Measurements from ENCODE around the gene TWIST2. TPM values are rescaled to one million over a fixed set of nuclear protein-coding genes. Genes with fewer than 3 reads are reported as not detected.

Gene TWIST2
- total and polyA plus RNA-seq, 2 donors from 2014 or later, result 0.56 to 1.4 TPM

GRCh38 chr2:238942726-238943300 lies 94.9 kb downstream of the TWIST2 start:
- TF ChIP-seq CTCF (IDR thresholded peaks at IDR 0.05; ENCODE audit: borderline replicate concordance, extremely low read depth, insufficient read depth), result no peak
- no peak for DNase-seq
- intact Hi-C loops (cut with DNase I), result no loop called here
- FAIRE-seq, result no peak
- H3K27ac ChIP-seq (ENCODE audit: low read depth in 2 of 2, low read length in 2 of 2), result no peak overlapping the region
- no peaks in the 10 kb centered on the region for H3K36me3 ChIP-seq (ENCODE audit: control insufficient read depth in 2 of 3, insufficient read depth in 3 of 3, low read length in 3 of 3)
- H3K9ac ChIP-seq (ENCODE audit: low read length in 3 of 3), result no peak overlapping the region
- no peaks in the 10 kb centered on the region for H3K9me3 ChIP-seq (ENCODE audit: control insufficient read depth in 2 of 3, insufficient read depth in 1 of 3, low read length in 3 of 3)
- no peaks in the 10 kb centered on the region for H3K27me3 ChIP-seq (ENCODE audit: control insufficient read depth, insufficient read depth, low read length)
- no peak overlapping the region for H3K4me3 ChIP-seq (ENCODE audit: low read length in 3 of 3)
- H3K4me1 ChIP-seq (ENCODE audit: control insufficient read depth in 2 of 3, insufficient read depth in 2 of 3, low read depth in 1 of 3, low read length in 3 of 3), result peaks cover 0 to 3% (median 0%) of the 10 kb centered on the region in 3 donors

- Histone ChIP-seq H3K4me1 (ENCODE audit: control insufficient read depth in 2 of 3, insufficient read depth in 2 of 3, low read depth in 1 of 3, low read length in 3 of 3) (peaks cover 0 to 4% (median 0%) of the 10 kb centered on the region in 3 donors), H3K4me3 (ENCODE audit: low read length in 3 of 3) (no peak overlapping the region), H3K36me3 (ENCODE audit: control insufficient read depth in 2 of 3, insufficient read depth in 3 of 3, low read length in 3 of 3) (no peaks in the 10 kb centered on the region), H3K9me3 (ENCODE audit: control insufficient read depth in 2 of 3, insufficient read depth in 1 of 3, low read length in 3 of 3) (no peaks in the 10 kb centered on the region), H3K27me3 (ENCODE audit: control insufficient read depth, insufficient read depth, low read length) (no peaks in the 10 kb centered on the region), H3K27ac (ENCODE audit: low read depth in 2 of 2, low read length in 2 of 2) (no peak overlapping the region), H3K9ac (ENCODE audit: low read length in 3 of 3) (no peak overlapping the region)
- DNase-seq (peak in 1 of 5 donors; percentile 3), FAIRE-seq (no peak)
- intact Hi-C loops (cut with DNase I), result no loop called here
- no peak for TF ChIP-seq CTCF (IDR thresholded peaks at IDR 0.05; ENCODE audit: borderline replicate concordance, extremely low read depth, insufficient read depth)
Measured at GRCh38 chr2:238943338-238944067, 95.6 kb downstream of the TWIST2 start.

GRCh38 chr2:238945433-238946150 lies 97.7 kb downstream of the TWIST2 start:
- Histone ChIP-seq H3K4me1 (ENCODE audit: control insufficient read depth in 2 of 3, insufficient read depth in 2 of 3, low read depth in 1 of 3, low read length in 3 of 3) (peaks cover 0 to 2% (median 0%) of the 10 kb centered on the region in 3 donors), H3K27ac (ENCODE audit: low read depth in 2 of 2, low read length in 2 of 2) (no peak overlapping the region), H3K27me3 (ENCODE audit: control insufficient read depth, insufficient read depth, low read length) (no peaks in the 10 kb centered on the region), H3K9ac (ENCODE audit: low read length in 3 of 3) (no peak overlapping the region), H3K36me3 (ENCODE audit: control insufficient read depth in 2 of 3, insufficient read depth in 3 of 3, low read length in 3 of 3) (no peaks in the 10 kb centered on the region), H3K9me3 (ENCODE audit: control insufficient read depth in 2 of 3, insufficient read depth in 1 of 3, low read length in 3 of 3) (no peaks in the 10 kb centered on the region), H3K4me3 (ENCODE audit: low read length in 3 of 3) (no peak overlapping the region)
- FAIRE-seq (no peak), DNase-seq (peak in 1 of 5 donors; percentile 15)
- peak; percentile 43 for TF ChIP-seq CTCF (IDR thresholded peaks at IDR 0.05; ENCODE audit: borderline replicate concordance, extremely low read depth, insufficient read depth)
- intact Hi-C loops (cut with DNase I), result no loop called here
